DOHH2 (cell line): ENCODE results near the gene TMEM44.

Experiments used
- EZH2phosphoT487 ChIP-seq: fragments of 200-600 bp; sonication (generic); IDR thresholded peaks from 2 replicates; pipeline ENCODE4 v1.6.1; 2017; ENCODE audit warnings: borderline replicate concordance, mild to moderate bottlenecking, antibody characterized with exemption, low read length, moderate library complexity, mixed read lengths
- TF ChIP-seq, protein P1 (sequence below): fragments of 200-600 bp; sonication (generic); IDR thresholded peaks from one replicate; pipeline ENCODE4 v1.5.1; 2014; ENCODE audit warnings: antibody characterized with exemption, mild to moderate bottlenecking, low read depth, low read length; ENCODE audit not compliant: poor library complexity, severe bottlenecking

DNA sequence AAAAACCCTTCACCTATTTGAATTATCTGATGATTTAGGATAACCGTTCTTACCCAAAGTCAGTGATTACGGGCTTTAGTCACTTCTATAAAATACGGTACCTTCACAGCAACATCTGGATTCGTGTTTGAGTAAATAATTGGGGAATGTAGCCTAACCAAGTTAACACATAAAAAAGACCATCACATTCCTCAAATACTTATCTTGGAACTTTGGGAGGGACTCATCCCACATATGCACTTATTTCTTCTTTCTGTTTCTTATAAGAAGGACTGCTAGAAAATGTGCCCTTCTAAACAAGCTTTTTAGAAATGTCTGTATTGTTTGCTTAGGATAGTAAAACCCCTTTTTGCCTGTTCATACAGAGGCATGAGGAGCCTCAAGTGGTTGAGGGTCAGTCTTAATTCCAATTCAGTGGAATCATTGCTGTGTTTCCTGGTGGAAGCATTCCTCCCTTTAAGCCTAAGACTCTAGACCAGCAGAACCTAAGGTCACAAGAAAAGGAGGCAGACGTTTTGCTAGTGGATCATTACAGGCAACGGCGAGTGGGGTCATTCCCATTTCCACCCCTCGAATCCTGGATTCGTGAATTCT, 67.5 kb downstream of the TMEM44 start:
- TF ChIP-seq, protein P1, sequence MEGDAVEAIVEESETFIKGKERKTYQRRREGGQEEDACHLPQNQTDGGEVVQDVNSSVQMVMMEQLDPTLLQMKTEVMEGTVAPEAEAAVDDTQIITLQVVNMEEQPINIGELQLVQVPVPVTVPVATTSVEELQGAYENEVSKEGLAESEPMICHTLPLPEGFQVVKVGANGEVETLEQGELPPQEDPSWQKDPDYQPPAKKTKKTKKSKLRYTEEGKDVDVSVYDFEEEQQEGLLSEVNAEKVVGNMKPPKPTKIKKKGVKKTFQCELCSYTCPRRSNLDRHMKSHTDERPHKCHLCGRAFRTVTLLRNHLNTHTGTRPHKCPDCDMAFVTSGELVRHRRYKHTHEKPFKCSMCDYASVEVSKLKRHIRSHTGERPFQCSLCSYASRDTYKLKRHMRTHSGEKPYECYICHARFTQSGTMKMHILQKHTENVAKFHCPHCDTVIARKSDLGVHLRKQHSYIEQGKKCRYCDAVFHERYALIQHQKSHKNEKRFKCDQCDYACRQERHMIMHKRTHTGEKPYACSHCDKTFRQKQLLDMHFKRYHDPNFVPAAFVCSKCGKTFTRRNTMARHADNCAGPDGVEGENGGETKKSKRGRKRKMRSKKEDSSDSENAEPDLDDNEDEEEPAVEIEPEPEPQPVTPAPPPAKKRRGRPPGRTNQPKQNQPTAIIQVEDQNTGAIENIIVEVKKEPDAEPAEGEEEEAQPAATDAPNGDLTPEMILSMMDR, result no peak
- no peak for TF ChIP-seq EZH2phosphoT487
